Measurements from ENCODE around the gene ZNF593OS.

- TF ChIP-seq POLR2A (IDR thresholded peaks at IDR 0.05) (no peak), CTCF (IDR thresholded peaks at IDR 0.05 in 4 of 5, conservative IDR thresholded peaks at IDR 0.05 in 1 of 5) (no peak)
Observed at GRCh38 chr1:26175346-26175745, 3.7 kb upstream of the ZNF593OS start.
